Esophagus squamous epithelium (tissue), 5 donors: ENCODE measurements around the gene CARS2. TPM values are rescaled to one million over a fixed set of nuclear protein-coding genes. Genes with fewer than 3 reads are reported as not detected.

Source experiments
- DNase-seq: peaks from one replicate; lab custom pipeline; 2025; lab: John Stamatoyannopoulos, UW
- H3K27ac ChIP-seq, 4 donors: fragments of 200-600 bp; sonication (generic); one replicate each; pipeline ENCODE4 v1.5.1; 2016 to 2019; ENCODE audit warnings: mild to moderate bottlenecking in 1 of 4
- H3K27me3 ChIP-seq, 4 donors: fragments of 200-600 bp; sonication (generic); 1 replicate in 3 of 4; 2 replicates in 1 of 4; pipeline versions ENCODE4 v1.5.1 to v1.6.0; 2017 to 2021; ENCODE audit warnings: antibody characterized with exemption in 1 of 4
- H3K36me3 ChIP-seq, 3 donors: fragments of 200-600 bp; sonication (generic); one replicate each; pipeline ENCODE4 v1.5.1; 2016 to 2019
- H3K4me1 ChIP-seq, 3 donors: fragments of 200-600 bp; sonication (generic); one replicate each; pipeline ENCODE4 v1.5.1; 2017 to 2019
- H3K4me3 ChIP-seq, 4 donors: fragments of 200-600 bp; sonication (generic); 1 replicate in 3 of 4; 2 replicates in 1 of 4; pipeline ENCODE4 v1.5.1; 2016 to 2019; ENCODE audit warnings: mild to moderate bottlenecking in 2 of 4, moderate library complexity in 1 of 4
- H3K9me3 ChIP-seq, 3 donors: fragments of 200-600 bp; sonication (generic); one replicate each; pipeline ENCODE4 v1.5.1; 2016 to 2019
- POLR2A ChIP-seq, 4 donors: fragments of 450-650 bp; IDR thresholded peaks; one replicate each; pipeline ENCODE4 v1.6.1; 2017; ENCODE audit warnings: antibody characterized with exemption in 4 of 4, mild to moderate bottlenecking in 4 of 4, moderate library complexity in 3 of 4
- WGBS, 2 donors: methylation state at CpG; one replicate each; pipeline ENCODE4 v1.1.5; 2018; 5-methylcytosine and 5-hydroxymethylcytosine counted together
- intact Hi-C: fragments of 100-400 bp; cut with DNase I; formaldehyde crosslinking; loops from one replicate; pipeline ENCODE4 v1.15.0; 2022
- total RNA-seq, 4 donors: library from RNA; depleted of rRNA; stranded (reverse); fragments of >200 nt; gene quantifications; one replicate each; pipeline ENCODE4 v1.1.0, GENCODE V29; 2016
- TF ChIP-seq, protein P1 (sequence below), 6 experiments: fragments of 450-650 bp in 4 of 6; fragments of 200-600 bp in 2 of 6; sonication (generic) in 2 of 6; IDR thresholded peaks; one replicate each; pipeline ENCODE4 v1.5.1; 2016 to 2019; ENCODE audit warnings: antibody characterized with exemption in 6 of 6, mild to moderate bottlenecking in 4 of 6, moderate library complexity in 4 of 6
- donor health status: DM: yes; HTN: yes; CAD: no.

The CARS2 gene
- total RNA-seq, 4 donors from 2014 or later = 24.9 to 54.9 (median 33.5) TPM

DNA sequence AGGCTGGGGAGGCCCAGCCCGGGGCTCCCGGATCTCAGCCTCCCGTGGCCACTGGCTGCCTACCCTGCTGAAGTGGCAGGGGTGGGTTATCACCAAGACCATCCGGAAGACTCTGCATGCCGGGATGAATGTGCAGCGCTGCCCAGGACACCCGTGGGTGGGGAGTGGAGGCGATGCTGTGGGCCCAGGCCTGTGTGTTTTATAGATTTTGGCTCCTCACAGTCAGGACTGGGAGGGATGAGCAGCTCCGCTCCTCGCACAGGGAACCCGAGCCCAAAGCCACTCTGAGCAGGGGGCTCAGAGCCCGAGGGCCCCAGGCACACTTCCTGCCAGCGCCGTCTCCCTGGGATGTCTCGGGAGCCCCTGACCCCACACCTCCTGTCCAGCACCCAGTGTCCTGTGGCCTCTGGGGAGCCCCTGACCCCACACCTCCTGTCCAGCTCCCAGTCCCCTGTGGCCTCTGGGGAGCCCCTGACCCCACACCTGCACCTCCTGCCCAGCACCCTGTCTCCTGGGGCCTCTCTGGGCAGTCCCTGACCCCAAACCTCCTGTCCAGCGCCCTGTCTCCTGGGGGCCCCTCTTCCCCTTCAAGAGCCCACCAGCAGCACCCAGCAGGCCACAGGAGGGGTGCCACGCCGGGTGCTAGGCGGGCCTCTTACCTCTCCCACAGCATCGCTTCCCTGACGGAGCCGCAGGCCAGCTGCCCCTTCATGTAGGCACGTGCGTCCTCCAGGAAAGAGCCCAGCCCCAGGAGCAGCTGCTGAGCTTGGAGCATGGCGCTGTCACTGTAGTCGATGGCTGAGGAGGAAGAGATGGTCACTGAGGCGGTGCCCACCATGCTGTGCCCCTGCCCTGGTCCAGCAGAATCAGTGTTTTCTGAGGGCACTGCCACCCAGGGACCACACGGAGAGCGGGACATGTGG is 59.2 kb downstream of the CARS2 start:
- H3K4me3 ChIP-seq = no peak overlapping the region
- no peaks in the 10 kb centered on the region for H3K9me3 ChIP-seq
- TF ChIP-seq POLR2A (IDR thresholded peaks at IDR 0.05) = no peak
- TF ChIP-seq, protein P1, sequence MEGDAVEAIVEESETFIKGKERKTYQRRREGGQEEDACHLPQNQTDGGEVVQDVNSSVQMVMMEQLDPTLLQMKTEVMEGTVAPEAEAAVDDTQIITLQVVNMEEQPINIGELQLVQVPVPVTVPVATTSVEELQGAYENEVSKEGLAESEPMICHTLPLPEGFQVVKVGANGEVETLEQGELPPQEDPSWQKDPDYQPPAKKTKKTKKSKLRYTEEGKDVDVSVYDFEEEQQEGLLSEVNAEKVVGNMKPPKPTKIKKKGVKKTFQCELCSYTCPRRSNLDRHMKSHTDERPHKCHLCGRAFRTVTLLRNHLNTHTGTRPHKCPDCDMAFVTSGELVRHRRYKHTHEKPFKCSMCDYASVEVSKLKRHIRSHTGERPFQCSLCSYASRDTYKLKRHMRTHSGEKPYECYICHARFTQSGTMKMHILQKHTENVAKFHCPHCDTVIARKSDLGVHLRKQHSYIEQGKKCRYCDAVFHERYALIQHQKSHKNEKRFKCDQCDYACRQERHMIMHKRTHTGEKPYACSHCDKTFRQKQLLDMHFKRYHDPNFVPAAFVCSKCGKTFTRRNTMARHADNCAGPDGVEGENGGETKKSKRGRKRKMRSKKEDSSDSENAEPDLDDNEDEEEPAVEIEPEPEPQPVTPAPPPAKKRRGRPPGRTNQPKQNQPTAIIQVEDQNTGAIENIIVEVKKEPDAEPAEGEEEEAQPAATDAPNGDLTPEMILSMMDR (IDR thresholded peaks at IDR 0.05) = no peak
- H3K36me3 ChIP-seq = peaks cover 13 to 83% (median 19%) of the 10 kb centered on the region in 3 donors
- H3K27ac ChIP-seq = no peak overlapping the region
- H3K4me1 ChIP-seq = peaks cover 4 to 13% (median 7%) of the 10 kb centered on the region in 3 donors
- H3K27me3 ChIP-seq = no peaks in the 10 kb centered on the region
- intact Hi-C loops = no loop called here
- no peak for DNase-seq
- WGBS, 2 donors = 70 to 81% methylated on average over 5 to 12 of the region's 29 CpGs

DNA sequence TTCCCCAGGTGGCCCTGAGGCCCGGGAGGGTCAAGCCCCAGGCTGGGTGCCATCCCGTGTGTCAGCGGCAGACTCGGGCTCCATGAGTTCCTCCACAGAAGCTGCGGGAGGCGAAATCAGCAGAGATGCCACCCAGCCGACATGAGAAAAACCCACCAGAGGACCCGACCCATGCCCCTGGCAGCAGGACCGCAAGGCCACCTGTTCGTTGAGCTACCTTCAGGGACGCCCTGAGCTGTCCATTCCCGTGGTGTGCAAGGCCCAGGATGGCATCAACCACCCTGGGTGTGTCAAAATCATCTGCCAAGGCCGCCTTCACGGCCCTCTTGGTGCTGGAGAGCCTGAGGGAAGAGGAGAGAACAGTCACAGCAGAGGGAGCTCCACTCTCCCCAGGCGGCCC is 60.2 kb downstream of the CARS2 start:
- H3K36me3 ChIP-seq = peaks cover 13 to 83% (median 19%) of the 10 kb centered on the region in 3 donors
- no peak overlapping the region for H3K4me3 ChIP-seq
- TF ChIP-seq POLR2A (IDR thresholded peaks at IDR 0.05) = no peak
- TF ChIP-seq, protein P1 (IDR thresholded peaks at IDR 0.05) = no peak
- 81% methylated on average over 8 to 12 of the region's 15 CpGs for WGBS, 2 donors
- H3K4me1 ChIP-seq = peaks cover 4 to 19% (median 7%) of the 10 kb centered on the region in 3 donors
- no peaks in the 10 kb centered on the region for H3K27me3 ChIP-seq
- no peak overlapping the region for H3K27ac ChIP-seq
- no peaks in the 10 kb centered on the region for H3K9me3 ChIP-seq
- no peak for DNase-seq
- intact Hi-C loops = no loop called here

DNA sequence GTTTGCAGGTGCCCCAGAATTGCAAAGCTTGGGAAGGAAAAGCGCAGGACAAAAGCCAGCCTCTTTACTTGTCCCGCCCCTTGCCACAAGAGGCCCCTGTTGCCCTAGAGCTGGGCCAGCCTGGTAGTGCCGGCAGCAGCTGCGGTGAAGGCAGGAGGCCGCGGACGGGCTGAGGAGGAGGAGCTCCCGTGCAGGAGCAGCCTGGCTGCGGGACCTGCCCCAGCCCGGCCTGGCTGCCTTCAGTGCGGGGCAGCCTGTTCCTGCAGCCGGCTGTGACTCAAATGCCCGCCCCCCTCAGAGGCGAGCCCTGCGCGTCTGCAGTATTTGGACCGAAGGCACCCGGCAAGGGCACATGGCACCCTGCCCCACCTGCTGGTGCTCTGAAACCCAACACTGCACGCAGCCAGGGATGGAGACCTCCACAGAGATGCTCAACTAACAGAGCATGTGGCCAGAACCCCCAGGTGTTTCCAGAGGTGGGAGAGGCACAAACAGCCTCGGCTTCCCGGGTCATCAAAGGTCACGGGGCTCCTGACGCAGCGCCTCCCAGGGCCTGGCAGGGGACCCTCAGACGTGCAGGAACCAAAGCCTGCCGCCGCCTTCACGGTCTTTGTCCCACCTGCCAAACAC is 60.9 kb downstream of the CARS2 start:
- DNase-seq = no peak
- no peaks in the 10 kb centered on the region for H3K9me3 ChIP-seq
- 78 to 83% methylated on average over 1 to 9 of the region's 28 CpGs for WGBS, 2 donors
- no peak overlapping the region for H3K4me3 ChIP-seq
- intact Hi-C loops = no loop called here
- H3K36me3 ChIP-seq = peaks cover 14 to 83% (median 15%) of the 10 kb centered on the region in 3 donors
- H3K27ac ChIP-seq = peak overlapping the region in 2 of 4 donors; percentile 7 to 28
- no peaks in the 10 kb centered on the region for H3K27me3 ChIP-seq
- no peak for TF ChIP-seq POLR2A (IDR thresholded peaks at IDR 0.05)
- TF ChIP-seq, protein P1 (IDR thresholded peaks at IDR 0.05) = peak in 4 of 6 experiments; percentile 10 to 24 (median 16)
- peaks cover 4 to 25% (median 7%) of the 10 kb centered on the region in 3 donors for H3K4me1 ChIP-seq

DNA sequence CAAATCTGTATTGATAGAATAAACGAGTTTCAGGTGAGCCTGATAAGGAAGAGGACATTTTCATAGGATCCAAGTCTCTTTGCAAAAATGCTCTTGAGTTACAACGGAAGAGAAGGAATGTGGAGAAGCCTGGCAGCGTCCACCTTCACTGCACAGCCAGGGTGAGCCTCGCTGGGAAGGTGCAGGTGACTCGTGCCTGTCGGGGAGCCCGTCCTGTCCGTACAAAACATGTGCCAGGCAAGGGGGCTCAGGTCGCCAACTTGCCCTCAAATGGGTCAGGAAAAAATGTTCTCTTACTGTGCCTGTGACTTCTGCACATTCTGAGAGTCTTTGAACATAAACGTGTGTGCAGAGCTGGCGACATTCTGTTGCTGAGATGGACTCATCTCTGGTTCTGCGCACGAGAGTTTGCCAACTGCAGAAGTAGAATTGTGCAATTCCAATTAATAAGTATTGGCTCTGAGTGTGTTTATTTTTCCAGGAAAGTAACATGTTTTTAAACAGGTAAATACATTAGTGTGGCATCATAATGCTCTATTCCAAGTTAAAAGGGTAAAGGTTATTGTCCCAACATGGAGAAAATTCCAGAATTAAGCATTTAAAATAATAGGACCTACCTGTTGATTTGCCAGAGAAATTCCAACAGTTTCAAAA is 62.0 kb downstream of the CARS2 start:
- H3K9me3 ChIP-seq = no peaks in the 10 kb centered on the region
- H3K4me1 ChIP-seq = peaks cover 4 to 25% (median 7%) of the 10 kb centered on the region in 3 donors
- no peak for DNase-seq
- no peaks in the 10 kb centered on the region for H3K27me3 ChIP-seq
- H3K36me3 ChIP-seq = peaks cover 14 to 83% (median 21%) of the 10 kb centered on the region in 3 donors
- no peak overlapping the region for H3K4me3 ChIP-seq
- WGBS, 2 donors = 73 to 82% methylated on average over 11 to 13 of the region's 13 CpGs
- no peak overlapping the region for H3K27ac ChIP-seq
- no peak for TF ChIP-seq POLR2A (IDR thresholded peaks at IDR 0.05)
- TF ChIP-seq, protein P1 (IDR thresholded peaks at IDR 0.05) = no peak
- intact Hi-C loops = no loop called here
